Measurements from ENCODE around the gene CRYGC. TPM values are rescaled to one million over a fixed set of nuclear protein-coding genes. Genes with fewer than 3 reads are reported as not detected.

CRYGC gene
- total RNA-seq, 1 donor from 2014 or later, result not detected

DNA sequence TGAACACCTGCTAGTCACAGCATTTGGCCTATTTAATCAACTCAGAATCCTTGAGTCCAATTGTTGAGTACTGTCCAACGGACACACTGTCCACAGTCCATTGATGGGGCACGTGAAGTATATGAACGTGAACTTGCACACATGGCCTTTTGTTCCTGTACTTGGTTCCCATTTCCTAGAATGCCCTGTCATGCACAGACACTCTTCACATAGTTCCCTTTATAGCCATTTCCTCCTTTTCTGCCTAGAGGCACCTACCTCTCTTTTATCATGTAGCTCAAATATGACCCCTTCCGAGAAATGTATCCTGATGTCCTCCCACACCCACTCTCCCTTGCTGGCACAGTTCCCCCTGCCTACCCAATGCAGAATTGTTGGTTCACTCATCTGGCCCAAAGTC lies 42.5 kb upstream of the CRYGC start:
- Mint-ChIP-seq H3K36me3 (ENCODE audit: low read depth, unreplicated experiment) (no peaks in the 10 kb centered on the region), H3K27me3 (ENCODE audit: low read depth, unreplicated experiment) (no peaks in the 10 kb centered on the region), H3K27ac (ENCODE audit: unreplicated experiment) (no peak overlapping the region), H3K4me1 (ENCODE audit: low read depth, unreplicated experiment) (no peaks in the 10 kb centered on the region), H3K9me3 (ENCODE audit: unreplicated experiment) (no peaks in the 10 kb centered on the region), H3K4me3 (ENCODE audit: unreplicated experiment) (no peak overlapping the region)
- TF ChIP-seq, protein P1, sequence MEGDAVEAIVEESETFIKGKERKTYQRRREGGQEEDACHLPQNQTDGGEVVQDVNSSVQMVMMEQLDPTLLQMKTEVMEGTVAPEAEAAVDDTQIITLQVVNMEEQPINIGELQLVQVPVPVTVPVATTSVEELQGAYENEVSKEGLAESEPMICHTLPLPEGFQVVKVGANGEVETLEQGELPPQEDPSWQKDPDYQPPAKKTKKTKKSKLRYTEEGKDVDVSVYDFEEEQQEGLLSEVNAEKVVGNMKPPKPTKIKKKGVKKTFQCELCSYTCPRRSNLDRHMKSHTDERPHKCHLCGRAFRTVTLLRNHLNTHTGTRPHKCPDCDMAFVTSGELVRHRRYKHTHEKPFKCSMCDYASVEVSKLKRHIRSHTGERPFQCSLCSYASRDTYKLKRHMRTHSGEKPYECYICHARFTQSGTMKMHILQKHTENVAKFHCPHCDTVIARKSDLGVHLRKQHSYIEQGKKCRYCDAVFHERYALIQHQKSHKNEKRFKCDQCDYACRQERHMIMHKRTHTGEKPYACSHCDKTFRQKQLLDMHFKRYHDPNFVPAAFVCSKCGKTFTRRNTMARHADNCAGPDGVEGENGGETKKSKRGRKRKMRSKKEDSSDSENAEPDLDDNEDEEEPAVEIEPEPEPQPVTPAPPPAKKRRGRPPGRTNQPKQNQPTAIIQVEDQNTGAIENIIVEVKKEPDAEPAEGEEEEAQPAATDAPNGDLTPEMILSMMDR (IDR thresholded peaks at IDR 0.05; ENCODE audit: insufficient read depth, low read depth, low read length), result no peak
- TF ChIP-seq EZH2 (IDR thresholded peaks at IDR 0.05; ENCODE audit: insufficient read depth, low read length), result no peak
- DNase-seq (ENCODE audit: low read depth) (no peak), FAIRE-seq (no peak)
- Histone ChIP-seq H3K79me2 (ENCODE audit: insufficient read depth, low read length) (no peaks in the 10 kb centered on the region), H3K27ac (ENCODE audit: low read depth, low read length) (no peak overlapping the region), H2AFZ (ENCODE audit: low read depth, low read length) (no peak overlapping the region), H3K4me2 (ENCODE audit: low read length) (no peak overlapping the region), H3K36me3 (ENCODE audit: insufficient read depth, low read length) (no peaks in the 10 kb centered on the region), H3K4me3 (ENCODE audit: insufficient read depth, low read depth, low read length) (no peak overlapping the region), H3K27me3 (ENCODE audit: insufficient read depth, low read length) (no peaks in the 10 kb centered on the region), H3K9ac (ENCODE audit: low read length) (no peak overlapping the region), H3K9me3 (ENCODE audit: insufficient read depth, low read depth, low read length) (no peaks in the 10 kb centered on the region), H4K20me1 (ENCODE audit: insufficient read depth, low read length) (no peaks in the 10 kb centered on the region), H3K4me1 (ENCODE audit: insufficient read depth, low read length) (no peaks in the 10 kb centered on the region)

DNA sequence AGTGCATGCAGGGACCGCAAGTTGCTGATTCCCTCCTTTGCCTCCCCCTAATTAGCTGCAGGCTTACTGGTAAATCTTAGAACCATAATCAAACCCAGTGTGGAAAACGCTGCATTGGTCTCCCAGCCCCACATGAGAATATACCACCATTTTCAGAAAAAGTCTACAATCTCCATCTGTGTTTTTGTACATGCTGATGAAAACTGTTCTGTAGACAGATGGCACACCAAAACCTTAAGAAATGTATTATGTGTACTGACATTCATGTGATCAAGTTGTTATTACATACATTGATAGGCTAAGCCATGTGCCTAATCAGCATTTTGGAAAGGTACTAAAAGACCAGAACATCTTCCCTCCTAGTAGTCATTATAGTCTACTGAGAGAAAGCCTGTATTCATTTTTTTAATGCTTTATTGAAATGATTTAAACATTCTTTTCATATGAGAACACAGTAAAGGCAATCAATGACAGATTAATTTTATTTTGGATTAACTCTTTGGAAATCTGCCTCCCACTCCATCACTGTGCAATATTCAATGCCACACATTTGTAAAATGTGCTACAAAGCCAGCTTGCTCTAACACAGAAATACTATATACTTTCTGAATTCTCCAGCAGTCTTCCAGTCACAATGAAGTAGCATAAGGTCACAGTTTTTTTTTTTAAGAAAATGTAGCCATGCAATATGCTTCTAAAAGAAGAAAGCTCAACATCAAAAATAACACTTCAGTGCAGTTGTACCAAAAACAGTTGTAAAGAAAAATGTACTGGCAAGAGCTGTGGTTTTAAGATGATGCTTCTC lies 35.5 kb upstream of the CRYGC start:
- H3K27me3 Mint-ChIP-seq (ENCODE audit: low read depth, unreplicated experiment), result no peaks in the 10 kb centered on the region
- DNase-seq (ENCODE audit: low read depth) (no peak), FAIRE-seq (no peak)
- no peaks in the 10 kb centered on the region for H3K9me3 Mint-ChIP-seq (ENCODE audit: unreplicated experiment)
- no peak overlapping the region for H3K4me3 Mint-ChIP-seq (ENCODE audit: unreplicated experiment)
- no peaks in the 10 kb centered on the region for H3K36me3 Mint-ChIP-seq (ENCODE audit: low read depth, unreplicated experiment)
- TF ChIP-seq, protein P1 (IDR thresholded peaks at IDR 0.05; ENCODE audit: insufficient read depth, low read depth, low read length), result no peak
- TF ChIP-seq EZH2 (IDR thresholded peaks at IDR 0.05; ENCODE audit: insufficient read depth, low read length), result no peak
- Histone ChIP-seq H3K36me3 (ENCODE audit: insufficient read depth, low read length) (no peaks in the 10 kb centered on the region), H3K27ac (ENCODE audit: low read depth, low read length) (no peak overlapping the region), H3K9ac (ENCODE audit: low read length) (no peak overlapping the region), H2AFZ (ENCODE audit: low read depth, low read length) (no peak overlapping the region), H3K4me3 (ENCODE audit: insufficient read depth, low read depth, low read length) (no peak overlapping the region), H3K9me3 (ENCODE audit: insufficient read depth, low read depth, low read length) (no peaks in the 10 kb centered on the region), H3K4me1 (ENCODE audit: insufficient read depth, low read length) (no peaks in the 10 kb centered on the region), H3K4me2 (ENCODE audit: low read length) (no peak overlapping the region), H4K20me1 (ENCODE audit: insufficient read depth, low read length) (no peaks in the 10 kb centered on the region), H3K27me3 (ENCODE audit: insufficient read depth, low read length) (peaks cover 11% of the 10 kb centered on the region), H3K79me2 (ENCODE audit: insufficient read depth, low read length) (no peaks in the 10 kb centered on the region)
- no peak overlapping the region for H3K27ac Mint-ChIP-seq (ENCODE audit: unreplicated experiment)
- no peaks in the 10 kb centered on the region for H3K4me1 Mint-ChIP-seq (ENCODE audit: low read depth, unreplicated experiment)

DNA sequence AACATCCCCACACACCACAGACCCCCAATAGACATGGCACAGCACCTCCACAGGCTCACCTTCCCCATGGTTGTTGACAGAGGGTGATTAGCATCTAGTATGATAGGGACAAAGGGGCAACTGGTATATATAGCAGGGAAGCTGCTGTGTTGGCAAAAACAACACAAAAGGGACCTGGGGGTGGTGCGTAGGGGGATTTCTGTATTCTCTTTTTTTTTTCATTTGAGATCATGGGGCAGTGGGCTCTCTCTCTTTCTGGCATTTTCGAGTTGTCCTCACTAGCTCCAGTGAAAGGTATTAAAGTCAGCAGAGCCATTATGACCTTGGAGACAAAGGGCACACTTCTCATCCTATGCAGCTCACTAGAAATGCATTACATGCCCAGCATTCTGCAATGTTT lies 33.9 kb upstream of the CRYGC start, which contains the start of gene CRYGA:
Gene CRYGA (minus strand): TSS at position 101 of the 400 bp plus-strand sequence. CDS start 33 bp downstream, at position 68.
- no peak within 1 kb of the TSS for H3K4me3 Mint-ChIP-seq (ENCODE audit: unreplicated experiment)
- no peak within 1 kb of the TSS for H3K4me2 ChIP-seq (ENCODE audit: low read length)
- no peaks in the 10 kb centered on the region for H3K4me1 ChIP-seq (ENCODE audit: insufficient read depth, low read length)
- no peaks in the 10 kb centered on the region for H3K4me1 Mint-ChIP-seq (ENCODE audit: low read depth, unreplicated experiment)
- peaks cover 11% of the 10 kb centered on the region for H3K27me3 ChIP-seq (ENCODE audit: insufficient read depth, low read length)
- no peak within 1 kb of the TSS for H3K27ac Mint-ChIP-seq (ENCODE audit: unreplicated experiment)
- H3K9me3 Mint-ChIP-seq (ENCODE audit: unreplicated experiment), result peaks cover under 1% of the 10 kb centered on the region
- no peaks in the 10 kb centered on the region for H3K36me3 ChIP-seq (ENCODE audit: insufficient read depth, low read length)
- no peak within 1 kb of the TSS for H3K9ac ChIP-seq (ENCODE audit: low read length)
- no peaks in the 10 kb centered on the region for H3K9me3 ChIP-seq (ENCODE audit: insufficient read depth, low read depth, low read length)
- no peak within 1 kb of the TSS for H3K4me3 ChIP-seq (ENCODE audit: insufficient read depth, low read depth, low read length)
- no peak for DNase-seq (ENCODE audit: low read depth)
- no peak within 1 kb of the TSS for H3K27ac ChIP-seq (ENCODE audit: low read depth, low read length)
- H3K27me3 Mint-ChIP-seq (ENCODE audit: low read depth, unreplicated experiment), result no peaks in the 10 kb centered on the region
- no peak for FAIRE-seq
- H3K36me3 Mint-ChIP-seq (ENCODE audit: low read depth, unreplicated experiment), result no peaks in the 10 kb centered on the region
- H3K79me2 ChIP-seq (ENCODE audit: insufficient read depth, low read length), result no peaks in the 10 kb centered on the region
- no peak within 1 kb of the TSS for H2AFZ ChIP-seq (ENCODE audit: low read depth, low read length)
- H4K20me1 ChIP-seq (ENCODE audit: insufficient read depth, low read length), result no peaks in the 10 kb centered on the region
- TF ChIP-seq, protein P1 (IDR thresholded peaks at IDR 0.05; ENCODE audit: insufficient read depth, low read depth, low read length), result no peak
- TF ChIP-seq EZH2 (IDR thresholded peaks at IDR 0.05; ENCODE audit: insufficient read depth, low read length), result no peak

Measured in astrocyte (in vitro differentiated cells and primary cell).